ENCODE results near the gene OAS3. TPM values are rescaled to one million over a fixed set of nuclear protein-coding genes. Genes with fewer than 3 reads are reported as not detected.

Gene OAS3
- total RNA-seq, 1 experiment from 2014 or later: 17.4 TPM

- Histone ChIP-seq H3K9me3 (ENCODE audit: insufficient read depth, low read depth) (no peaks in the 10 kb centered on the region), H3K36me3 (ENCODE audit: low read depth) (no peaks in the 10 kb centered on the region), H3K4me1 (replicated peaks; ENCODE audit: insufficient read depth) (no peaks in the 10 kb centered on the region), H4K20me1 (ENCODE audit: insufficient read depth) (no peaks in the 10 kb centered on the region), H3K4me2 (no peak overlapping the region), H3K27me3 (ENCODE audit: insufficient read depth, low read depth) (peaks cover 10% of the 10 kb centered on the region; the same call in 1 of the 2 replicates), H3K4me3 (no peak overlapping the region), H3K79me2 (ENCODE audit: low read depth) (no peaks in the 10 kb centered on the region), H3K9me2 (ENCODE audit: insufficient read depth) (no peaks in the 10 kb centered on the region), H3F3A (ENCODE audit: insufficient read depth, low read depth) (no peaks in the 10 kb centered on the region), H2AFZ (no peak overlapping the region), H3K27ac (no peak overlapping the region)
- intact Hi-C loops (cut with micrococcal nuclease; ENCODE audit: unreplicated experiment): loop anchor here (1.0 to 10.0 kb wide), 6 partner anchors 39 to 920 kb away; partner anchors contain the start of gene OAS1
- DNase-seq: peak; percentile 48 to 56
- BruUV-seq (replicated peaks): no TSS peak
- TF ChIP-seq EZH2 (IDR thresholded peaks at IDR 0.05; ENCODE audit: low read depth) (no peak), CTCF (conservative IDR thresholded peaks at IDR 0.05) (peak; percentile 97)
- ChIA-PET CTCF (interaction anchor here (0.6 to 1.9 kb wide), 13 partner anchors 11 to 868 kb away, joined by 3 to 10 read pairs (median 6); partner anchors contain the start of gene OAS2), POLR2A (ENCODE audit: unreplicated experiment) (interaction anchor here (0.7 kb wide), 2 partner anchors 192 to 1491 kb away, joined by 3 read pairs; no protein-coding TSS in a partner anchor)
Measured at GRCh38 chr12:112992541-112993398, 54.5 kb downstream of the OAS3 start.

DNA sequence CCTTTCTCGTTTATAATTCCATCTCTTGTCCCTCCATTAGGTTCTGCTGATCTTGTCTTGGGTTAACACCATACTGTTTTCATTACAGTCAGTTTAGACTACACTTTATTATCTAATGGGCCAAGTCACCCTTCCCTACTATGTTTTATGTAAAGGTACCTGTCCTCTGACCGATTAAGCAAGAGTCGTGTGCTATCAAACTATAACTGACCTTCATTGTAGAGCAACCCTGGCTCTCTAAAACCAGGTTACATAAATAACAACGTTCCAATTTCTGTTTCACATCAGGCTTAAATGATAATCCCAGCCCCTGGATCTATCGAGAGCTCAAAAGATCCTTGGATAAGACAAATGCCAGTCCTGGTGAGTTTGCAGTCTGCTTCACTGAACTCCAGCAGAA is 56.7 kb downstream of the OAS3 start:
- no peak for TF ChIP-seq EZH2 (IDR thresholded peaks at IDR 0.05; ENCODE audit: low read depth)
- Histone ChIP-seq H3K27ac (no peak overlapping the region), H2AFZ (no peak overlapping the region), H3K27me3 (ENCODE audit: insufficient read depth, low read depth) (peaks cover 17% of the 10 kb centered on the region; the same call in 1 of the 2 replicates), H4K20me1 (ENCODE audit: insufficient read depth) (no peaks in the 10 kb centered on the region), H3K4me1 (replicated peaks; ENCODE audit: insufficient read depth) (no peaks in the 10 kb centered on the region), H3K4me2 (no peak overlapping the region), H3K36me3 (ENCODE audit: low read depth) (no peaks in the 10 kb centered on the region), H3K79me2 (ENCODE audit: low read depth) (no peaks in the 10 kb centered on the region), H3K9me3 (ENCODE audit: insufficient read depth, low read depth) (no peaks in the 10 kb centered on the region), H3K4me3 (no peak overlapping the region), H3F3A (ENCODE audit: insufficient read depth, low read depth) (no peaks in the 10 kb centered on the region), H3K9me2 (ENCODE audit: insufficient read depth) (no peaks in the 10 kb centered on the region; the same call in 1 of the 2 replicates)
- intact Hi-C loops (cut with micrococcal nuclease; ENCODE audit: unreplicated experiment): loop anchor here (10.0 kb wide), 1 partner anchor 90 kb away; the partner anchor contains the start of gene OAS1
- no peak for DNase-seq
- no TSS peak for BruUV-seq (replicated peaks)
- ChIA-PET POLR2A (ENCODE audit: unreplicated experiment) (no interaction called here), CTCF (interaction anchor here (0.5 kb wide), 1 partner anchor 461 kb away, joined by 4 read pairs; no protein-coding TSS in a partner anchor)

DNA sequence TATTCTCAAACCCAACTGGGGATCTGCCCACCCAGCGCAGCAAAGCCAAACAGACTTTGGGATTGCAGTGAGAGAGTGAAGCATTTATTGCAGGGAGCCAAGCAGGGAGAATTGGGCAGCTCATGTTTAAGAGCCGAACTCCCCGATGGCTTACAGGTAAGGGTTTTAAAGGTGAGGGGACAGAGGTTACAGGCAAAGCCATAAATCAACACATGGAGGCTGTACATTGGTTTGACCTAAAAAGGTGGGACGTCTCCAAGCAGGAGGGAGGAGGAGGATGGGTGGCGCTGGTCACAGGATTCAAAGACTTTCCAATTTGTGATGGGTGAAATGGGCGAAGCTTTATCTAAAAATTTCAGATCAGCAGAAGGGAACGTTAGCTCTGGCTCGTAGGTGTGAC is 58.2 kb downstream of the OAS3 start:
- Histone ChIP-seq H3K27me3 (ENCODE audit: insufficient read depth, low read depth) (peaks cover 17% of the 10 kb centered on the region; the same call in 1 of the 2 replicates), H3K4me3 (no peak overlapping the region), H2AFZ (no peak overlapping the region), H3K4me2 (no peak overlapping the region), H3K9me2 (ENCODE audit: insufficient read depth) (no peaks in the 10 kb centered on the region; the same call in 1 of the 2 replicates), H4K20me1 (ENCODE audit: insufficient read depth) (no peaks in the 10 kb centered on the region), H3K27ac (no peak overlapping the region), H3K4me1 (replicated peaks; ENCODE audit: insufficient read depth) (no peaks in the 10 kb centered on the region), H3K36me3 (ENCODE audit: low read depth) (no peaks in the 10 kb centered on the region), H3K79me2 (ENCODE audit: low read depth) (no peaks in the 10 kb centered on the region), H3F3A (ENCODE audit: insufficient read depth, low read depth) (no peaks in the 10 kb centered on the region), H3K9me3 (ENCODE audit: insufficient read depth, low read depth) (no peaks in the 10 kb centered on the region)
- ChIA-PET POLR2A (ENCODE audit: unreplicated experiment) (no interaction called here), CTCF (no interaction called here)
- BruUV-seq (replicated peaks): no TSS peak
- DNase-seq: no peak
- TF ChIP-seq EZH2 (IDR thresholded peaks at IDR 0.05; ENCODE audit: low read depth) (no peak), CTCF (conservative IDR thresholded peaks at IDR 0.05) (no peak)
- intact Hi-C loops (cut with micrococcal nuclease; ENCODE audit: unreplicated experiment): loop anchor here (10.0 kb wide), 1 partner anchor 92 kb away; the partner anchor contains the start of gene OAS1
